ENCODE results near the gene RNF123. TPM values are rescaled to one million over a fixed set of nuclear protein-coding genes. Genes with fewer than 3 reads are reported as not detected.

Gene RNF123
- total and polyA plus RNA-seq, 2 experiments from 2014 or later = 27.7 to 39.1 TPM

- no peaks in the 10 kb centered on the region for H3K36me3 ChIP-seq (replicated peaks; ENCODE audit: insufficient read depth, low read depth)
- H3K79me2 ChIP-seq = no peaks in the 10 kb centered on the region
- WGBS (ENCODE audit: low lambda C conversion rate, missing lambda C conversion rate) = 85% methylated on average over 8 of the region's 8 CpGs
- no peak for DNase-seq (ENCODE audit: low spot score)
- H3K9me2 ChIP-seq (replicated peaks; ENCODE audit: insufficient read depth) = no peaks in the 10 kb centered on the region
- TF ChIP-seq EZH2phosphoT487 (IDR thresholded peaks at IDR 0.05; ENCODE audit: low read depth, severe bottlenecking, unreplicated experiment) (no peak), EZH2 (IDR thresholded peaks at IDR 0.05; ENCODE audit: borderline replicate concordance) (no peak), CTCF (IDR thresholded peaks at IDR 0.05; ENCODE audit: poor library complexity) (no peak)
- H4K20me1 ChIP-seq (ENCODE audit: insufficient read depth, poor library complexity, severe bottlenecking) = no peaks in the 10 kb centered on the region
- H3K4me3 ChIP-seq = no peak overlapping the region
- no peak overlapping the region for H2AFZ ChIP-seq
- no peak overlapping the region for H3K27ac ChIP-seq
- H3K4me1 ChIP-seq (ENCODE audit: insufficient read depth) = peaks cover 2% of the 10 kb centered on the region
- no peaks in the 10 kb centered on the region for H3K27me3 ChIP-seq
- H3K4me2 ChIP-seq = no peak overlapping the region
- no peaks in the 10 kb centered on the region for H3K9me3 ChIP-seq (ENCODE audit: low read depth)
These were observed 35.7 kb upstream of the RNF123 start for GRCh38 chr3:49653621-49654020.

GRCh38 chr3:49654176-49654825 is 35.1 kb upstream of the RNF123 start:
- WGBS (ENCODE audit: low lambda C conversion rate, missing lambda C conversion rate) = 94% methylated on average over 16 of the region's 17 CpGs
- peaks cover 3% of the 10 kb centered on the region for H3K4me1 ChIP-seq (ENCODE audit: insufficient read depth)
- TF ChIP-seq EZH2phosphoT487 (IDR thresholded peaks at IDR 0.05; ENCODE audit: low read depth, severe bottlenecking, unreplicated experiment) = no peak
- no peak for TF ChIP-seq EZH2 (IDR thresholded peaks at IDR 0.05; ENCODE audit: borderline replicate concordance)
- no peak for TF ChIP-seq CTCF (IDR thresholded peaks at IDR 0.05; ENCODE audit: poor library complexity)
- no peaks in the 10 kb centered on the region for H4K20me1 ChIP-seq (ENCODE audit: insufficient read depth, poor library complexity, severe bottlenecking)
- no peaks in the 10 kb centered on the region for H3K9me3 ChIP-seq (ENCODE audit: low read depth)
- no peak overlapping the region for H3K4me3 ChIP-seq
- no peak overlapping the region for H2AFZ ChIP-seq
- no peak overlapping the region for H3K4me2 ChIP-seq
- no peaks in the 10 kb centered on the region for H3K27me3 ChIP-seq
- no peaks in the 10 kb centered on the region for H3K79me2 ChIP-seq
- H3K9me2 ChIP-seq (replicated peaks; ENCODE audit: insufficient read depth) = no peaks in the 10 kb centered on the region
- DNase-seq (ENCODE audit: low spot score) = no peak
- no peak overlapping the region for H3K27ac ChIP-seq
- no peaks in the 10 kb centered on the region for H3K36me3 ChIP-seq (replicated peaks; ENCODE audit: insufficient read depth, low read depth)

GRCh38 chr3:49654955-49655556 is 34.3 kb upstream of the RNF123 start:
- Histone ChIP-seq H3K9me2 (replicated peaks; ENCODE audit: insufficient read depth) (no peaks in the 10 kb centered on the region), H4K20me1 (ENCODE audit: insufficient read depth, poor library complexity, severe bottlenecking) (no peaks in the 10 kb centered on the region), H3K4me2 (no peak overlapping the region), H3K9me3 (ENCODE audit: low read depth) (no peaks in the 10 kb centered on the region), H3K27me3 (no peaks in the 10 kb centered on the region), H3K79me2 (no peaks in the 10 kb centered on the region), H3K27ac (no peak overlapping the region), H3K4me1 (ENCODE audit: insufficient read depth) (peaks cover 3% of the 10 kb centered on the region), H2AFZ (no peak overlapping the region), H3K4me3 (no peak overlapping the region), H3K36me3 (replicated peaks; ENCODE audit: insufficient read depth, low read depth) (no peaks in the 10 kb centered on the region)
- DNase-seq (ENCODE audit: low spot score) = no peak
- WGBS (ENCODE audit: low lambda C conversion rate, missing lambda C conversion rate) = 95% methylated on average over 9 of the region's 10 CpGs
- TF ChIP-seq EZH2 (IDR thresholded peaks at IDR 0.05; ENCODE audit: borderline replicate concordance) (no peak), EZH2phosphoT487 (IDR thresholded peaks at IDR 0.05; ENCODE audit: low read depth, severe bottlenecking, unreplicated experiment) (no peak), CTCF (IDR thresholded peaks at IDR 0.05; ENCODE audit: poor library complexity) (no peak)
